Stimulated activated CD8-positive, alpha-beta memory T cell treated with anti-CD3 and anti-CD28 coated beads, Interleukin-12 subunit alpha, Interleukin-12 subunit beta, amount 100 ng/mL, for 4 hours (primary cell): Measurements from ENCODE around the gene RHOBTB3.

Source experiments
- DNase-seq: peaks from one replicate; pipeline ENCODE4 v3.0.0-alpha.2; 2020; ENCODE audit warnings: low read depth

The RHOBTB3 gene

GRCh38 chr5:95841914-95842812 lies 111.0 kb downstream of the RHOBTB3 start:
- DNase-seq: no peak

DNA sequence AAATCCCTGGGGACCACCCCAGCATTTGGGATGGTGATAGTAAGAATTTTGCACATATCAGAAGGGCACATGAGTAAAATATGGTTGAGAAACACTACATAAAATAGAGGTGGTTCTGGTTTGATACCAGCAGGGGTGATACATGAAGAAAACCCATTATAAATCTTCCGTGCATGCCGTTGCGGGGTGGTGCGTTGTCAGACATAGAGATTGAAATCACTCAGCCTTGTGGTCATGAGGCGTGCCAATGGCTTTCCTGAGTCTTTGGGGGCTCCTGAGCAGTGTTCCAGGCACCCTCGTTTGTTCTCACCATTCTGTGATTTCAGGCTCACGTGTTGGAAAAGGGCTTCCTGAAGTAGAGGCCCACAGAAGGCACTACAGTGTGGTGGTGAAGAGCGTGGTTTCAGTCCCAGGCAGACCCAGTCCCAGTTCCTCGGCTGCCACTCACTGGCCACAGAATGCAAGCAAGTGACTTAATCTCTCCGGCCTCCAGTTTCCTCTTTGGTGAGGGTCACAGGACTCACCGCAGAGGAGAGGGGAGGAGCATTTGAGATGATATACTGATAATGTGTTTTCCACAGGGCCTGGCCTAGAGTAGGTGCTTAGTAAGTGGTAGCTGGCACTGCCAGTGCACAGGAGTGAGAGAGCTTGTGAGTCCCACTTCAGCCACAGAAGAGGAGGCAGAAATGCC lies 111.9 kb downstream of the RHOBTB3 start:
- no peak for DNase-seq

GRCh38 chr5:95843733-95844223 lies 112.6 kb downstream of the RHOBTB3 start:
- no peak for DNase-seq

GRCh38 chr5:95845391-95845790 lies 114.3 kb downstream of the RHOBTB3 start:
- DNase-seq: no peak
